22Rv1 (cell line): ENCODE measurements around the gene PLAAT4.
"Not testable (repeated sequence)": the region's sequence is repeated elsewhere in the genome, so short reads cannot be mapped to it uniquely, and the experiment has no call there.

ENCODE experiments used
- H3K27ac ChIP-seq: fragments of 450-650 bp; 2 replicates; pipeline ENCODE4 v1.5.1; 2017
- ZFX ChIP-seq: fragments of 450-650 bp; IDR thresholded peaks from 2 replicates; pipeline ENCODE4 v1.6.1; 2017; ENCODE audit warnings: antibody characterized with exemption, borderline replicate concordance
- TF ChIP-seq, protein P1 (sequence below): fragments of 450-650 bp; IDR thresholded peaks from 2 replicates; pipeline ENCODE4 v1.5.1; 2017; ENCODE audit warnings: mild to moderate bottlenecking

PLAAT4 gene

DNA sequence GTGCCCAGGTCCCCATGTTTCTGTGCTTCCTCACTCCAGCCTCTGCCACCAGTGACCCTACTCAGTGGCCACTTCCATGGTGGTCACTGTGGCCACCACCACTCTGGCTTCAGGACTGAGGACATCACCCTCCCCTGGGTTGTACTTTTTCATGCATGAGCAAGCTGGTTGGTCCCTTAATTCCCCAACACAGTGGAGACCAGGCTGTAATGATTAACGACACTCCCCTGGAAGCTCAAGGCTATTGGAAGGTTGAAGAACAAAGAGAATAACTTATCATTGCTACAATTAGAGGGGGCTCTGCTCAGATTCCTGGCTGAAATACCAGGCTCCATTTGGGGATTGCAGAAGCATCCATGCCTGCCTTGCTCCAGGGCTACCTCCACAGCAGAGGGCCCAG is 10.5 kb downstream of the PLAAT4 start:
- TF ChIP-seq ZFX = no peak
- TF ChIP-seq, protein P1, sequence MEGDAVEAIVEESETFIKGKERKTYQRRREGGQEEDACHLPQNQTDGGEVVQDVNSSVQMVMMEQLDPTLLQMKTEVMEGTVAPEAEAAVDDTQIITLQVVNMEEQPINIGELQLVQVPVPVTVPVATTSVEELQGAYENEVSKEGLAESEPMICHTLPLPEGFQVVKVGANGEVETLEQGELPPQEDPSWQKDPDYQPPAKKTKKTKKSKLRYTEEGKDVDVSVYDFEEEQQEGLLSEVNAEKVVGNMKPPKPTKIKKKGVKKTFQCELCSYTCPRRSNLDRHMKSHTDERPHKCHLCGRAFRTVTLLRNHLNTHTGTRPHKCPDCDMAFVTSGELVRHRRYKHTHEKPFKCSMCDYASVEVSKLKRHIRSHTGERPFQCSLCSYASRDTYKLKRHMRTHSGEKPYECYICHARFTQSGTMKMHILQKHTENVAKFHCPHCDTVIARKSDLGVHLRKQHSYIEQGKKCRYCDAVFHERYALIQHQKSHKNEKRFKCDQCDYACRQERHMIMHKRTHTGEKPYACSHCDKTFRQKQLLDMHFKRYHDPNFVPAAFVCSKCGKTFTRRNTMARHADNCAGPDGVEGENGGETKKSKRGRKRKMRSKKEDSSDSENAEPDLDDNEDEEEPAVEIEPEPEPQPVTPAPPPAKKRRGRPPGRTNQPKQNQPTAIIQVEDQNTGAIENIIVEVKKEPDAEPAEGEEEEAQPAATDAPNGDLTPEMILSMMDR = no peak
- H3K27ac ChIP-seq = no peak overlapping the region

DNA sequence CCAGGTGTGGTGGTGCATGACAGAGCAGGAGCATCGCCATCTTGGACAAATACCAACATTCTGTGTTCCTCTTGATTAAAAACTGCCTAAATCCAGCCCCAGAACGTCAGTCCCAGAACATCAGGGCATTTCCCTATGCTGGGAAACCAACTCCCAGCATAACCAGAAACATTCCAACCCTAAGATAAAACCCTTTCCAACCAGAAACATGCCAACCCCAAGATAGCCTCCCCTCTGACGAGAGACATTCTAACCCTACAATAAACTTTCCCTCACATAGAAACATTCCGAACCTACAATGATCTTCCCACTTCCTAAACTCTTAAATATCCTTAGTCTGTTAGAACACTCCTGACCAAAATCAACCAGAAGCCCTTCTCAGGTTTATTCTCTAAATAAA is 11.6 kb downstream of the PLAAT4 start:
- TF ChIP-seq, protein P1 = no peak
- no peak overlapping the region for H3K27ac ChIP-seq

DNA sequence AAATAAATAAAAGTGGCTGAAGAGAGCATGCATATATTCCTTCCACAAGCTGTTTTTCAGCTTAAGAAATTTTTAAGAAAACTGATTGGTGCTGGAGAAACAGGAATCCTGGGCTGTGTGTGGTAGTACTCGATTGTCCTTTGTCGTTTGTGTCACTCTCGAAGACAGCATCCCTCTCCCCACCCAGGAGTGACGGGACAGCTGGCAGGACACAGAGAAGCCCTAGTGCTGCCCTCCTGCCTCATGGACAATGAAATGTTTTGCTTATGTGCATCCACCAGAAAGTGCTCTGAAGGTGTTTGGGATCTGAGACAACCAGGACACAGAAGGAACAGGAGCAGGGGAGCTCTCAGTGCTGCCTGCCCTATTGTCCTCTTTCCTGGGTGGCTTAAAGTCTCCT is 12.8 kb downstream of the PLAAT4 start:
- TF ChIP-seq ZFX = no peak
- TF ChIP-seq, protein P1 = no peak
- H3K27ac ChIP-seq = no peak overlapping the region

DNA sequence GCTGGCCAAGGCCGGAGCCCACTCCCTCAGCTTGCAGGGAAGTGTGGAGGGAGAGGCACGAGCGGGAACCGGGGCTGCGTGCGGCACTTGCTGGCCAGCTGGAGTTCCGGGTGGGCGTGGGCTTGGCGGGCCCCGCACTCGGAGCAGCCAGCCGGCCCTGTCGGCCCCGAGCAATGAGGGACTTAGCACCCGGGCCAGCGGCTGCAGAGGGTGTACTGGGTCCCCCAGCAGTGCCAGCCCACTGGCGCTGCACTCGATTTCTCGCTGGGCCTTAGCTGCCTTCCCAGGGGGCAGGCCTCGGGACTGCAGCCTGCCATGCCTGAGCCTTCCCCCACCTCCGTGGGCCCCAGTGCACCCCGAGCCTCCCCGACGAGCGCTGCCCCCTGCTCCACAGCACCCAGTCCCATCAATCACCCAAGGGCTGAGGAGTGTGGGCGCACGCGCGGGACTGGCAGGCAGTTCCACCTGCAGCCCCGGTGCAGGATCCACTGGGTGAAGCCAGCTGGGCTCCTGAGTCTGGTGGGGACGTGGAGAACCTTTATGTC is 13.6 kb downstream of the PLAAT4 start:
- H3K27ac ChIP-seq = not testable (repeated sequence)

DNA sequence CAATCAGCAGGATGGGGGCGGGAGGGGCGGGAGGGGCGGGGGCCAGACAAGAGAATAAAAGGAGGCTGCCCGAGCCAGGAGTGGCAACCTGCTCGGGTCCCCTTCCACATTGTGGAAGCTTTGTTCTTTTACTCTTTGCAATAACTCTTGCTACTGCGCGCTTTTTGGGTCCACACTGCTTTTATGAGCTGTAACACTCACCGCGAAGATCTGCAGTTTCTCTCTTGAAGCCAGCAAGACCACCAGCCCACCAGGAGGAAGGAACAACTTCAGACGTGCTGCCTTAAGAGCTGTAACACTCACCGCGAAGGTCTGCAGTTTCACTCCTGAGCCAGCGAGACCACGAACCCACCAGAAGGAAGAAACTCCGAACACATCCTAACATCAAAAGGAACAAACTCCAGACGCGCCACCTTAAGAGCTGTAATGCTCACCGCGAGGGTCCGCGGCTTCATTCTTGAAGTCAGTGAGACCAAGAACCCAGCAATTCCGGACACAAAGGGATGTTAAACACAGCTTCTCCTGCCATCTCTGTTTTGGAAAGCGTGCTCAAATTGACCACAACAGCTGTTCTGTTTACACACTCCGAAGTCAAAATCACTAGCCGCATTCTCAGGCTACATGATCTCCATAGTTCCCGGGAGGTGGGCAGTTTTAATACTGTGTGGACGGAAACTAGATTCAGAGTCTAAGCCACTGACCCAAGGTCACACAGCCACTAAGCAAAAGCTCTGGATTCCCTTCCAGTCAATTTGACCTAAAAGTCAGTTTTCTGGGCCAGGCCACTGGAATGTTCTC is 14.7 kb downstream of the PLAAT4 start:
- TF ChIP-seq, protein P1 = no peak
- TF ChIP-seq ZFX = no peak
- H3K27ac ChIP-seq = no peak overlapping the region

DNA sequence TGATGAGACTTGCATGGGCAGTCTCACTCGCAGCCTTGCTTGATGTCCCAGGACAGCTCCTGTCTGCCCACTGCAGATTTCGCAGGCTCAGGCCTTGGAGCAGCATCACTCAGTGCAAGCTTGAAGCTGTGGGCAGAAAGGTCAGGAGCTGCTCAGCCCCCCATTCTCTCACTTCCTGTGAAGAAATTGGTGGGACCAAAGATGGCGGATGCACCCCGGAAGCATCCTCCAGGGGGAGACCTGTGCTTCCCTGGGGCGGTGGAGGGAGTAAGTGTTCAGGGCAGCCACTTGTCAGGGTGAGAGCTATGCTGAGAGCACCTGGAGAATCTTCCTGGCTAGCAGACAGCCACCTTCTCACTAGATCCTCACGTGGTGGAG is 15.3 kb downstream of the PLAAT4 start:
- no peak overlapping the region for H3K27ac ChIP-seq
- no peak for TF ChIP-seq ZFX
- TF ChIP-seq, protein P1 = no peak

DNA sequence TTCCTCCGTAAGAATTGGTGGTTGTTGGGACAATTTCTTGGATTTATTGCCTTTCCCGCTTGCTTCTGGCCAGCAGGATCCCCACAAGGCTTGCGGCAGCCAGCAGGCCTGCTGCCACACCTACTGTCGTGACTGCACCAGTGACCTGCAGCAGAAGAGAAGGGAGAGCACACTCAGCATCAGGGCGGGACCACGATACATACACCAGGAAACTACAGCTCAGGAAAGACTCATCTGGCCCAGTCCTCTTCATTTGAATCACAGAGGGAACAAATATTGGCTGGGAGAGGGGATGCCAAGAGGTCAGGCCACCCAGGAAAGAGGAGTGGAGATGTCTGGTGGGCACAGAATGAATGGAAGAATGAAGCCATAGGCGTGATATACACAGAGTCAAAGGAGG is 16.3 kb downstream of the PLAAT4 start:
- TF ChIP-seq, protein P1 = no peak
- TF ChIP-seq ZFX = no peak

DNA sequence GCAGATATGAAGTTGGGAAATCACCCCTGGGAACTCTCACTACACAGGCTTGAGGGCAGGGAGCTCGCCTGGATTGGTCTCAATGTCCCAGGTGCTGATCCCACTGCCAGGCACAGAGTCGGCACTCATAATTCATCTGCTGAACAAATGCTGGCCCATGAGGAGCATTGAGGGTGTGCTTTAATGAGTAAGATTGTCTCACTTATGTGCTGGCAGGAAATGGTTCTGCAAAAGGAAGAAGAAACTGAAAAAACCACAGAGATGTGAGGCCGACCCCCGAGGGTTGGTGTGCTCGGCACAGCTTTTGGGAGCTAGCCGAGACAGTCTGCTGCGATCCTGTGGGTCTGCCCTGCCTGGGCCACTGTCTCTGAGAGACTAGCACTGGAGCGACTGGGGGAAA is 17.2 kb downstream of the PLAAT4 start:
- H3K27ac ChIP-seq = no peak overlapping the region

More for the DNA sequence above, 16.3 kb downstream of the PLAAT4 start:
- H3K27ac ChIP-seq = no peak overlapping the region

More for the DNA sequence above, 17.2 kb downstream of the PLAAT4 start:
- TF ChIP-seq, protein P1 = no peak
